WERI-Rb-1 (cell line): ENCODE measurements around the gene LRFN2.

Experiments used
- DNase-seq: peaks from one replicate; pipeline ENCODE4 v3.0.0-alpha.2; 2020
- H3K27ac ChIP-seq: fragments of 250-450 bp; sonication (Bioruptor Pico); 2 replicates; pipeline ENCODE4 v1.5.1; 2020; ENCODE audit warnings: mild to moderate bottlenecking, moderate library complexity
- H3K27me3 ChIP-seq: fragments of 250-450 bp; sonication (Bioruptor Pico); 2 replicates; pipeline ENCODE4 v1.5.1; 2021; ENCODE audit warnings: mild to moderate bottlenecking, low read depth, moderate library complexity; ENCODE audit not compliant: insufficient read depth, severe bottlenecking
- H3K36me3 ChIP-seq: fragments of 250-450 bp; sonication (Bioruptor Pico); 2 replicates; pipeline ENCODE4 v1.5.1; 2020; ENCODE audit warnings: mild to moderate bottlenecking, moderate library complexity
- H3K4me3 ChIP-seq: 2 replicates; pipeline ENCODE4 v1.5.1; 2011; ENCODE audit warnings: low read depth, mild to moderate bottlenecking, control low read depth, low read length
- H3K9me3 ChIP-seq: fragments of 250-450 bp; sonication (Bioruptor Pico); 2 replicates; pipeline ENCODE4 v1.5.1; 2021; ENCODE audit warnings: mild to moderate bottlenecking, moderate library complexity; ENCODE audit not compliant: severe bottlenecking
- TF ChIP-seq, protein P1 (sequence below): IDR thresholded peaks from 2 replicates; pipeline ENCODE4 v1.5.1; 2011; ENCODE audit warnings: low read depth, mild to moderate bottlenecking, control low read depth, inconsistent platforms, low read length

Gene LRFN2

DNA sequence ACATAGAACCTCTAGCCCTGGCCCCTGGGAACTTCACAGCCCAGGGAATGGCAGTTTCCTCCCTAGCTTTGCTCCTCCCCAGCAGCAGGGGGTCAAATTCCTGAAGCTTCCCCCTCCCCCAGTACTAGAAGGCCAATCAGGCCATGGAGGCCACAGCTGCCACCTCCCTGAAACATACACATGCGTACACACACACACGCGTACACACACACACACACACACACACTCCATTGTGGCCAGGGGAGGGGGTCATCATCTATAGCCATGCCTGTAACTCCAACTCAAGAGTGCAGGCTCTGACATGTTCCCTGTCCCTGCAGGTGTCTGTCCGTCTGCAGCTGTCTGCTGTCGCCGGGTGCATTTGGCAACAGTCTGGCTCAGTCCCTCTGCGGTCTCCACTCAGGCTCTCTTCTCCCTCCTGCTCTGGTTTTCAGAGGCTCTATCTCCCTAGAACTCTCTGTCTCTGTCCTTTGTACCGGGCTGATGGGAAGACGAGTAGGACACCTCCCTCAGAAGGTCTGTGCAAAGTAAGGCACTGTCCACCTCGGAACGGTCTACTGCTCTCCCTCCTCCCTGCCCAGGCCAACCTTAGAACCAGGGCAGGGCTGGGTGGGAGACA, 1.4 kb downstream of the LRFN2 start:
- H3K4me3 ChIP-seq: peak overlapping the region; percentile 88

GRCh38 chr6:40585223-40585622, 1.9 kb downstream of the LRFN2 start:
- H3K36me3 ChIP-seq: peaks cover 4% of the 10 kb centered on the region; the same call in 1 of the 2 replicates
- H3K9me3 ChIP-seq: no peaks in the 10 kb centered on the region
- TF ChIP-seq, protein P1, sequence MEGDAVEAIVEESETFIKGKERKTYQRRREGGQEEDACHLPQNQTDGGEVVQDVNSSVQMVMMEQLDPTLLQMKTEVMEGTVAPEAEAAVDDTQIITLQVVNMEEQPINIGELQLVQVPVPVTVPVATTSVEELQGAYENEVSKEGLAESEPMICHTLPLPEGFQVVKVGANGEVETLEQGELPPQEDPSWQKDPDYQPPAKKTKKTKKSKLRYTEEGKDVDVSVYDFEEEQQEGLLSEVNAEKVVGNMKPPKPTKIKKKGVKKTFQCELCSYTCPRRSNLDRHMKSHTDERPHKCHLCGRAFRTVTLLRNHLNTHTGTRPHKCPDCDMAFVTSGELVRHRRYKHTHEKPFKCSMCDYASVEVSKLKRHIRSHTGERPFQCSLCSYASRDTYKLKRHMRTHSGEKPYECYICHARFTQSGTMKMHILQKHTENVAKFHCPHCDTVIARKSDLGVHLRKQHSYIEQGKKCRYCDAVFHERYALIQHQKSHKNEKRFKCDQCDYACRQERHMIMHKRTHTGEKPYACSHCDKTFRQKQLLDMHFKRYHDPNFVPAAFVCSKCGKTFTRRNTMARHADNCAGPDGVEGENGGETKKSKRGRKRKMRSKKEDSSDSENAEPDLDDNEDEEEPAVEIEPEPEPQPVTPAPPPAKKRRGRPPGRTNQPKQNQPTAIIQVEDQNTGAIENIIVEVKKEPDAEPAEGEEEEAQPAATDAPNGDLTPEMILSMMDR: no peak
- no peak for DNase-seq
- peak overlapping the region; percentile 88 for H3K4me3 ChIP-seq
- peak overlapping the region; percentile 71 for H3K27ac ChIP-seq
- no peaks in the 10 kb centered on the region for H3K27me3 ChIP-seq

More for the DNA sequence above, 1.4 kb downstream of the LRFN2 start:
- Histone ChIP-seq H3K27ac (peak overlapping the region; percentile 71), H3K27me3 (no peaks in the 10 kb centered on the region), H3K36me3 (peaks cover under 1% of the 10 kb centered on the region; the same call in 1 of the 2 replicates), H3K9me3 (no peaks in the 10 kb centered on the region)
- TF ChIP-seq, protein P1: no peak
- DNase-seq: peak; percentile 88

DNA sequence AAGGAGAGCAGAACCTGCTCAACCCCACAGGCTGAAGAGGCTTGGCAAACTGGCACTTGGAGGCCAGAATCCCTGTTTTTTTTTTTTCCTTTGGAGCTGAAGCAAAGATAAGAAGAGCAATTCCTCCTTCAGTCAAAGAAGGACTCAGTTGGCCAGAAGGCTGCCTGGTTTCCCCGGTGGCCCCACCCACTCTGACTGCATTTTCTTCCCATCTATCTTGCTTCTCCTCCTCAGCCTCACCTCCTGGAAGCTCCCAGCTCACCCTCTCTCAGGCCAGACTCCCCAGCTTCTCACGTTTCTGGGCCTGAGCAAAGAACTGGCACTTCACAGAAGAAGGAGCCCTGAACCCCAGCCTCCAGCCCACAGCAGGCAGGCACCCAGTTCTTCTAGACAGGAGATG, 2.4 kb downstream of the LRFN2 start:
- H3K4me3 ChIP-seq: peak overlapping the region; percentile 88
- H3K36me3 ChIP-seq: peaks cover 4% of the 10 kb centered on the region; the same call in 1 of the 2 replicates
- no peak for DNase-seq
- H3K9me3 ChIP-seq: no peaks in the 10 kb centered on the region
- no peak overlapping the region; the same call in 1 of the 2 replicates for H3K27ac ChIP-seq
- no peaks in the 10 kb centered on the region for H3K27me3 ChIP-seq
- TF ChIP-seq, protein P1: no peak

DNA sequence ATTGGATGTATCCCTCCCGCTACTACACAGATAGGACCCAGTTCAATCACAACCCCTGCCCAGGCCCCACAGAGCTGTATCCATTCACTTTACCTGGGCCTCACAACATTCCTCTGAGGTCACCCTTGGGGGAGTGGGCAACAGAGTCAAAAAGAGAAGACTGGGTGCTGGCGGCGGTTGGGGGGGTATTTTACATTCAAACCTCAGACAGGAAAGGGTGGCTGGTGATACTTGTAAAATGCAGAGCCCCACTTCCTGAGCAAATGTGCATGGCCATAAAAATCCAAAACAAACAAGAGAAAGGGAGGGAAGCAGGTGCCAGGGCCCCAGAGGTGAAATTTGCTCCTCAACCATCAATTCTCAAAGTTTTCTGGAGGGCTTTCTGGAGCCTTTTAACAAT, 3.5 kb downstream of the LRFN2 start:
- TF ChIP-seq, protein P1: no peak
- DNase-seq: no peak
- no peaks in the 10 kb centered on the region for H3K9me3 ChIP-seq
- no peaks in the 10 kb centered on the region for H3K27me3 ChIP-seq
- no peak overlapping the region for H3K4me3 ChIP-seq
- H3K27ac ChIP-seq: no peak overlapping the region
- H3K36me3 ChIP-seq: peaks cover 4% of the 10 kb centered on the region; the same call in 1 of the 2 replicates

DNA sequence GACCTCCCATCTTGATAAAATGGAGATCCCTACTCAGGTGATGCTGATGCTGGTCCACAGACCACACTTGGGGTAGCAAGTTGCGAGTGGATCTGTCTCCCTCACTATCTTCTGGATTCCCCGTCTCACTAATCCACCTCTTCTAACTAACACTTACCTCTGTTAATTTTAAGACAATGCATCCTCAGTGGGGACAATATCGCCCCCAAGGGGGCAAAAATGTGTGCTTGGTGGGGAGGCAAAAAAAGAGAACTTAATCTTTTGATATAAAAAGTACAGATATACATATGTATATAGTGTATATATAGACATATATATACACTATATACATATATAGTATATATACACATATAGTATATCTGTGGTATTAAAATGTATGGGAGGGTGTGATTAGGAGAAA, 4.3 kb downstream of the LRFN2 start:
- Histone ChIP-seq H3K4me3 (no peak overlapping the region), H3K27ac (no peak overlapping the region), H3K36me3 (peaks cover 4% of the 10 kb centered on the region; the same call in 1 of the 2 replicates), H3K9me3 (no peaks in the 10 kb centered on the region), H3K27me3 (no peaks in the 10 kb centered on the region)
- TF ChIP-seq, protein P1: peak; percentile 28; the same call in 1 of the 2 replicates
- peak; percentile 76 for DNase-seq
